GM19099 (cell line): ENCODE measurements around the gene PDSS2.

Experiments
- POLR2A ChIP-seq: IDR thresholded peaks from 3 replicates; pipeline ENCODE4 v1.6.1; 2011; ENCODE audit warnings: low read depth; ENCODE audit not compliant: insufficient read length; ENCODE audit errors: extremely low read depth

Gene PDSS2

DNA sequence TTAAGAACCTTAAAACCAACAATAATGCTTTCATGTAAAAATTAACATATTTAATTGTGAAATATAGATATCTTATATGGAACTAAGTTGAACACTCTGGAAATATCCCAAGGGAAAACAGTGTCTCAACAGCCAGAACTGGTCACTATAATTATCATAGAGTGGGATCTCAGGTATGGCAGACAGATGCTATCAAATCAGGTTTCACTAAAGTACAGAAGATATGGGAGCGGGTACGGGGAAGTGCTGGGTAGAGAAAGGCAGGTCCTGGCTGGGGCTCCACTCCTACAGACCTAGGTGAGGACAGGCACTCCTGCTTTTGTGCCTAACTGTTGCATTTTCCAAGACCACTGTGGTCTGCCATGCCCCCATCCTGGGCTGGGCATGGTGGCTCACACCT lies 215.9 kb downstream of the PDSS2 start:
- no peak for TF ChIP-seq POLR2A

DNA sequence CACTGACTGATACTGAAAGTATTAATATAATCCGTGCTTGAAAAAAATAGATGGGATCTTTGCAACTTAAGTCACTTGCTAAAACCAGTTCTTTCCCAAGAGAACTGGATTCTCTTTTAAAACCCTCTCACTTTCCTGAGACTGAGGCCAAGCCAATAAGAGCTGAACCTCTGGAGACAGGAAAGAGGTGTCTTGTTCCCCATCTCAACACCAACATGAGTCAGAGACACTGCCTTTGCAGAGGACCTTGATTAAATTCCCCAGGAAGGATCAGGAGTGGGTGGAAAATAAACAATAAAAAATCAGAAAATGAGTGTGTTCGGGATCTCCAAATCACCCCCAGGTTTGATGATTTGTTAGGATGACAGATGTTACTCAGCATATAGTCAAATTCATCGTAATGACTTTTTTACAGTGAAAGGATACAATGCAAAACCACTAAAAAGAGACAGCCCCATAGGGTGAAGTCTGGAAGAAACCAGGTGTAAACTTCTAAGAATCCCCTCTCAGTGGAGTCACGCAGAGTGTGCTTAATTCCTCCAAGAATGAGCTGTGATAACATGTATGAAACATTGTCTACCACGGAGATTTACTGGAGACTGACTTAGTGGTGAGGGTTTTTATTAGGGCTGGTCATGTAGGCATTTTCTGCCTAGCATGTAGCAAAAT lies 221.2 kb downstream of the PDSS2 start:
- no peak for TF ChIP-seq POLR2A

- TF ChIP-seq POLR2A, result no peak
These were observed 223.9 kb downstream of the PDSS2 start for GRCh38 chr6:107235511-107235910.

DNA sequence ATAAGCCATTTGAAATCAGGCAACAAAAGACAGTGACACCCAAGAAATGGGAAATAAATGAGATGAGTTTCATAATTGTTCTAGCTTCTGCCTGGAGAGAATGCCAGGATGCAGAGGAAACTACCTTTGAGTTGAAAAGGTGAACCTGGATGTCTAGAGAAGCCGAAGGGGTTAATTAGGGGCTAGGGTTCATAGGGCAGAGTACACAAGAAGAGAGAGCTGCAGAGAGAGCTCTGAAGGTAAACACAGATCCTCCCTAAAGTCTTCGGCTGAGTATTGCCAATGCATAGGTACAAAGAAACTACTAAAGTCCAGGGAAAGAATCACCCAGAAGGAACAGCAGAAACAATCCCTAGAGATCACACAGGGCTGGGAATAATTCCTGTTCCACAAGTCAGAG lies 224.4 kb downstream of the PDSS2 start:
- TF ChIP-seq POLR2A, result no peak

- TF ChIP-seq POLR2A, result no peak
These were observed 228.1 kb downstream of the PDSS2 start for GRCh38 chr6:107231243-107231642.

DNA sequence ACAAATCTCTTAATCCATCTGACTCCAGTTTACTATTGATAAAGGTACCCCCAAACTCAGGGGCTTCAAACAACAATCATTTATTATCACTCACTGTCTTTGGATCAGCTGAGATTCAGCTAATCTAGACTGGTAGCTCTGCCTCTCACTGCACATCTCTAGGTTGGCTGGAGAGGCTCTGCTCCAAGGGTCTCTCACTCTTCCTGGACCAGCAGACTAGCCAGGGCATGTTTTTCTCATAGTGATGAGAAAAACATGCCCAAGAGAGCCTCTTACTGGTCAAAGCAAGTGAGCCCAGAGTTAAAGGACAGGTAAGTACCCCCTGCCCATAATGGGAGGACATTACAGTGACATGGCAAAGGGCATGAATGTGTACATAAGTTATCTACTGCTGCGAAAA lies 228.9 kb downstream of the PDSS2 start:
- TF ChIP-seq POLR2A, result no peak

DNA sequence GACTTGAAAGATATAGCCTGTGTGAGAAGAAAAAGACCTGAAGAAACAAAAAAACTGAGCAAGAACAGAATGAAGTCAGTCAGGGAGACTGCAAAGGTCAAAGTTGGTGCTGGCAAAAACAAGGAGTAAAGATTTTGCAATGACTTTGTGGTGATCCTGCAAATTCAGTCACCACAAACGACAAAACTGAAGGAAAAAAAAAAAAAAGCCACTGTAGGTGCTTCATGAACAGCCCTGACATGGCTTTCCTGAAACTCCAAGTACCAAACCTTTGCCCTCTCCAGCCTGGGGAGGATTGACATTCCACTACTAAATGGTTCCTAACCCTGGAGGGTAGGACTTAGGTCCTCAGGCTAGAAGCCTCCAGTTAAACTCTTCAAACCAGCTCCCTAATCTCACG lies 229.3 kb downstream of the PDSS2 start:
- TF ChIP-seq POLR2A, result no peak

- TF ChIP-seq POLR2A, result no peak
These were observed 230.6 kb downstream of the PDSS2 start for GRCh38 chr6:107228754-107229153.

DNA sequence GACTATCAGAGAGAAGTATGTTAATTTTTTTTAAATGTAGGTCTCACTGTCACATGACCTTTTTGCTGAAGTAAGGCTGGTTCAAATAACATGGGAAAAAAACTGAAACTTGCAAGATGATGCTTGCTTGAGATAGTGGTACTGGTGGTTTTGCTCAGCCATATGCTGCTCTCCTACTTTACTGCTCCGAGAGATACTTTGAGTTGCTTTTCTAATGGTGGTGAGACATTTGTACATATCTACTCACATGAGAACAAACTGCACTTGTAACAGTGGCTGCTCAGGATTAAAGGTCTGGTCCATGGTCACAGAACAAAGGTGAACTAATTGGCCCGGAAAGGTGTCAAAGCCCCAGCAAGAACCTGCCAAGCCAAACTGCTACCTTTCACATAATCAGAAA lies 237.8 kb downstream of the PDSS2 start:
- TF ChIP-seq POLR2A, result no peak

DNA sequence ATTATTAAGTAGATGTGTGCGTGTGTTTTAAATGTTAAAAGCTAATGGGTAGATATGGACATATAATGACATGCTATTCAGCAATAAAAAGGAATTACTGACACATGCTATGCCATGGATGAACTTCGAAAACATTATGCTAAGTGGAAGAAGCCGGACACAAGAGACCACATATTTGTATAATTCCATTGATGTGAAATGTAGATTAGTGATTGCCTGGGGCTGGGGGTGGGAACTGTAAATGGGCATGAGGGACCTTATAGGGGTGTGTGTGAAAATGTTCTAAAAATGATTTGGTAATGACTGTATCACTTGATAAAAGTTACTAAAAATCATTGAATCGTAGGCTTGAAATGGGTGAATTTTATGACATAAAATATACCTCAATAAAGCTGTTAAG lies 239.5 kb downstream of the PDSS2 start:
- no peak for TF ChIP-seq POLR2A

DNA sequence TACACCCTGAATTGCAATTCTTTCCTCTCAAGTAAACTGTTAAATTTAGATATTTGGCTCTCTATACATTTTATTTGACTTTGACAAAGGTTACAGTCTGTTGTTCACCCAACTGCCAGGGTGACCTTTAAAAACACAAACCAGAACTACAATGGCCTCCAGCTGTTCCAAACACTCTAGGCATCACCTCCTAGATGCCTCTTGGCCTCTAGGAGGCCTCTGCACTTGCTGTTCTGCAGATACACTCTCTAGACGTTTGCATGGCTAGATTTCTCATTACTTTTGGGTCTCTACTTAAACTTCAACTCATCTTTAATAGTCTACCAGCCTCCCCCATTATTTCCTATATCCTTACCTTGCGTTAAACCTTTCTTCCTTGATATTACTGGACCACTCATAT lies 241.2 kb downstream of the PDSS2 start:
- TF ChIP-seq POLR2A, result no peak

GRCh38 chr6:107217248-107217647 lies 242.1 kb downstream of the PDSS2 start:
- TF ChIP-seq POLR2A, result no peak

DNA sequence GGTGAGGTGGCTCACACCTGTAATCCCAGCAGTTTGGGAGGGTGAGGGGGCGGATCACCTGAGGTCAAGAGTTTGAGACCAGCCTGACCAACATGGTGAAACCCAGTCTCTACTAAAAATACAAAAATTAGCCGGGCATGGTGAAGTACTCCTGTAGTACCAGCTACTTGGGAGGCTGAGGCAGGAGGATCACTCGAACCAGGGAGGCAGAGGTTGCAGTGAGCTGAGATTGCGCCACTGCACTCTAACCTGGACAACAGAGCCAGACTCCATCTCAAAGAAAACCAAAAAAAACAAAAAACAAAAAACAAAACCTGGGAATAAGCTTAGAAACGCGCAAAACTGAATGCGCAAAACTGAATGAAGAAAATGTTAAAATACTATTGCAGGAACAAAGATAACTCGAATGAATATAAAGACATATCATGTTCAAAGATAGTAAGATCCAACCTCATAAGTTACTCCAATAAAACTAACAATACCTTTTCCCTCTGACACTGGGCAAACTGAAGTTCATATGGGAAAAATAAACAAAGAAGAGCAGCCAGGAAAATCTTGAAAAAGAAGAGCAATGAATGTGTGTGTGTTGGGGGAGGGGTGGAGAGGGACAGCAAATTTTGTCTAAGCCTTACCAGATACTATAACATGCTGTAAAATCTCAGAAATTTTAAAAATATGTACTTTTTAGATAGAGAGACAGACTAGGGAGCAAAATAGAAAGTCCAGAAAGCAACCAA lies 243.0 kb downstream of the PDSS2 start:
- TF ChIP-seq POLR2A, result no peak

DNA sequence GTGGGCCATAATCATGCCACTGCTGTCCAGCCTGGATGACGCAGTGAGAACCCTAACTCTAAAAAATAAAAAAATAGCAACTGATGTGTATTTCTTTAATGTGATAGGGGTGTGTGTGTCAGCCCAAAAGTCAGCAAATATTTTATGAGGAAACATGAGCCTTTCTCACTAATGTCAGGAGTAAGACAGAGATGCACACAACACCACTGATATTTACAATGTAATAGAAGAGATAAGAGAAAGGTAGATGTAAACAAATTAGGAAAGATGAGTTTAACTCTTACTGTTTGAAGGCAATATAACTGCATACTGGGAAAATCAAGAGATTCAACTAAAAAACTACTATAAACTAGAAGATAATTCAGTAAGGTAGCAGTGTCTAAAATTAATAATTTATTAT lies 244.0 kb downstream of the PDSS2 start:
- TF ChIP-seq POLR2A, result no peak

DNA sequence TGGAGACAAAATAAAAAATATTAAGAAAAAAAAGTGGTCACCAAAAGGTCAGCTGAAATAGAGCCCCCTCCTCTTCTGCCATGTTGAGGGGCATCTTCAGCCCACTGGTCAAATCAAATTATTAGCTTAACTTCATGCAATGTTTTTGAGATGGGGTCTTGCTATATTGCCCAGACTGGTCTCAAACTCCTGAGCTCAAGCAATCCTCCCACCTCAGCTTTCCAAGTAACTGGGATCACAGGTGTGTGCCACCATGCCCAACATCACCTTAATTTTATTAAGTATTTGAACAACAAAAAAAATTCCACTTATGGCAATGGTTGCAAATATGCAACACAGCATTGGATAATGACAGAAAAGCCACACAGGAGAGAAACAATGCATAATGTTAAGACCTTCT lies 244.7 kb downstream of the PDSS2 start:
- TF ChIP-seq POLR2A, result no peak

GRCh38 chr6:107209406-107210305 lies 249.7 kb downstream of the PDSS2 start:
- no peak for TF ChIP-seq POLR2A

DNA sequence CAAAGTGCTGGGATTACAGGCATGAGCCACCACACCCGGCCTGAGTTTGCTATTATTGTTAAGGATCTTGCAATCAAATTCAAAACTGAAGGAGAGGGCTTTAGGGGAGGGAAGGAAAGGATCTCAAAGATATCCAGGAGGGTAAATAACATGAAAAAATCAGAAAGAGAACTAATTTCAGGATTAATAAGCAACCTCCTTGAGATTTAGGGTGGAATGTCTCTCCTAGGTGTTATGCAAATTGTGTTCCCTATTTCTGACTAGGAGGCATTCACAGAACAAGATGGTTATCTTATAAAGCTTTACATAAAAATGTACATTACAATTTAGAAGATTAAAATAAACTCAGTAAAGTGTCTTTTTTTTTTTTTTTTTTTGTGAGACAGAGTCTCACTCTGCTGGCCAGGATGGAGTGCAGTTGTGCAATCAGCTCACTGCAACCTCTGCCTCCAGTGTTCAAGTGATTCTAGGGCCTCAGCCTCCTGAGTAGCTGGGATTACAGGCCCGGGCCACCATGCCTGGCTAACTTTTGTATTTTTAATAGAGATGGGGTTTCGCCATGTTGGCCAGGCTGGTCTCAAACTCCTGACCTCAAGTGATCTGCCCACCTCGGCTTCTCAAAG lies 252.0 kb downstream of the PDSS2 start:
- no peak for TF ChIP-seq POLR2A
